Activated naive CD4-positive, alpha-beta T cell treated with anti-CD3 and anti-CD28 coated beads, Interleukin-2, amount 50 U/mL, for 16 hours (primary cell): ENCODE data around the gene ZCCHC4.

ENCODE experiments used
- DNase-seq: peaks from one replicate; pipeline ENCODE4 v3.0.0-alpha.2; 2020

Gene ZCCHC4, protein sequence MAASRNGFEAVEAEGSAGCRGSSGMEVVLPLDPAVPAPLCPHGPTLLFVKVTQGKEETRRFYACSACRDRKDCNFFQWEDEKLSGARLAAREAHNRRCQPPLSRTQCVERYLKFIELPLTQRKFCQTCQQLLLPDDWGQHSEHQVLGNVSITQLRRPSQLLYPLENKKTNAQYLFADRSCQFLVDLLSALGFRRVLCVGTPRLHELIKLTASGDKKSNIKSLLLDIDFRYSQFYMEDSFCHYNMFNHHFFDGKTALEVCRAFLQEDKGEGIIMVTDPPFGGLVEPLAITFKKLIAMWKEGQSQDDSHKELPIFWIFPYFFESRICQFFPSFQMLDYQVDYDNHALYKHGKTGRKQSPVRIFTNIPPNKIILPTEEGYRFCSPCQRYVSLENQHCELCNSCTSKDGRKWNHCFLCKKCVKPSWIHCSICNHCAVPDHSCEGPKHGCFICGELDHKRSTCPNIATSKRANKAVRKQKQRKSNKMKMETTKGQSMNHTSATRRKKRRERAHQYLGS

DNA sequence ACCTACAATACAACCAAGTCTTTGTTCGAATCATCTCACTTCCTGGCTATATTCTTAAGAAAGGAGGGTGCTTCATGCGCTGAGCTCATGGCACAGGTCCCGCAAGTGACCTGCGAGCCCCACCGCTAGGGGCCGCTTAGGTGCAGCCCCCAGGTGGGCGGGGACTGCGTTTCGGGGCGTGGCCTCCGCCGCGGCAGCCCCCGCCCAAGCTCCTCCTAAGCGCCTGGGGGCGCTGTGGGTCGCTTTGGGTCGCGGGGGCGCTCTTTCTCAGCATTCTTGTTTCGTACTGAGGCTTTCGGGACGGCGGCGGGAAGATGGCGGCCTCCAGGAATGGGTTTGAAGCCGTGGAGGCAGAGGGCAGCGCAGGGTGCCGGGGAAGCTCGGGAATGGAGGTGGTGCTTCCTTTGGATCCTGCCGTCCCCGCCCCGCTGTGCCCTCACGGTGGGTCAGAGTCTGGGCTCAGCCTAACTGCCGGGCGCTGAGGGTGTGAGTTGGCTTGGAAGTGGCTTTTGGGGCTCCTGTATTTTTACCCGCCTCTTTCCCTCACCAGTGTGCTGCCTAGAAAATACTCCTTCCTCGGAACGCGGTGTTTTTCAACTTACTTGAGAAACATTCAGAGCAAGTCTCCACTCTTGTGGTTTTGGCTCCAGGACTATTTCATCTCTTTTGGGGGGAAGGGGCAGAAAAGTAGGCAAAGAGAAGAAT lies at the start of gene ZCCHC4:
TSS of gene ZCCHC4 (plus strand) at position 279 of the 705 bp plus-strand sequence. CDS start at position 315, 36 bp downstream.
- peak; percentile 81 for DNase-seq

DNA sequence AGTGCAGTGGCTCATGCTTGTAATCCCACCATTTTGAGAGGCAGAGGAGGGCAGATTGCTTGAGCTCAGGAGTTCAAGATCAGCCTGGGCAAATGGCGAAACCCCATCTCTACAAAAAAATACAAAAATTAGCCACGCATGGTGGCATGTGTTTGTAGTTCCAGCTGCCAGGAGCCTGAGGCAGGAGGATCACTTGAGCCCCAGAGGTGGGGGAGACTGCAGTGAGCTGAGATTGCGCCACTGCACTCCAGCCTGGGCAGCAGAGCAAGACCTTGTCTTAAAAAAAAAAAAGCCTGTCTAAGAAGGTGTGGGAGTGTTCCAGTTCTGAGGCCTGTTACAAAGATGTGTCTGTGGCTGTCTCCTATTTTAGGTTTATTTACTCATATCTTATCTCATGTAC lies 40.7 kb upstream of the ZCCHC4 start:
- no peak for DNase-seq

DNA sequence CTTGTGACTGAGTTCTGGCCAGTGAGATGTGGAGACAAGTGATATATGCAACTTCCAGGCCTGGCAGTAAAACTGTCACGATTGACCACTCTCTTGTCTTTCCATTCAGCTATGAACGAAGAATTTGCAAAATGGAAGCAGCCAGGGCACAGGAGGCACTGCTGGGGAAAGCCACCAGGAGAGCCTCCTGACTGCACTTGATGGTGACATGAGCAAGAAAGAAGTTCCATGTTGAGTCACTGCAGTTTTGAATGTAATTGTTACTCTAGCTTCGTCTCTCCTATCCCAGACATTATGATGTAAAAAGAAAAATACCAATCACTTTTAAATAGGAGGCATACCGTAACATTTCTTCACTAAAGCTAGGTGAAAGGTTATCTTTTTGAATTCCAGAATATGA lies 32.4 kb upstream of the ZCCHC4 start:
- DNase-seq = no peak

DNA sequence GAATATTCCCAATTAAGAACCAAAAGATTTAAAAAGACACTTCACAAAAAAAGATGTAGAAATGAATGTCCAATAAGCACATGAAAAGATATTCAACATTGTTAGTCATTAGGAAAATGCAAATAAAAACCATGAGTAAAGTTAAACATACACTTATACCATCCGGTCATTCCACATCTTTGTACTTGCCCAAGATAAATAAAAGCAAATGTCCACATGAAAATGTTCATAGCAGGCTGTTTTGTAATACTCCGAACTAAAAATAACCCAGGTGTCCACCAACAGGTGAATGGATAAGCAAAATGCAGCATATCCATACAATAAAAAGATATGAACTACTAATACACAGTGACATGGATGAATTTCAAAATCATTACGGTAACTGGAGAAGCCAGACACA lies 28.6 kb upstream of the ZCCHC4 start:
- no peak for DNase-seq

DNA sequence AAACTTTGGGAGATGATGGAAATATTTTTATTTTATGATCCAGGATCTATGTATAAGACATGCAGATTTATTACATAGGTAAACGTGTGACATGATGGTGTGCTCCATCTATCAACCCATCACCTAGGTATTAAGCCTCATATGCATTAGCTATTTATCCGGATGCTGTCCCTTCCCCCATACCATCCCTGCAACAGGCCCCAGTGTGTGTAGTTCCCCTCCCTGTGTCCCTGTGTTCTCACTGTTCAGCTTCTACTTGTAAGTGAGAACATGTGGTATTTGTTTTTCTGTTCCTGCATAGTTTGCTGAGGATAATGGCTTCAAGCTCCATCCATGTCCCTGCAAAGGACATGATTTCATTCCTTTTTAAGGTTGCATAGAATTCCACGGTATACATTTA lies 28.1 kb upstream of the ZCCHC4 start:
- no peak for DNase-seq

DNA sequence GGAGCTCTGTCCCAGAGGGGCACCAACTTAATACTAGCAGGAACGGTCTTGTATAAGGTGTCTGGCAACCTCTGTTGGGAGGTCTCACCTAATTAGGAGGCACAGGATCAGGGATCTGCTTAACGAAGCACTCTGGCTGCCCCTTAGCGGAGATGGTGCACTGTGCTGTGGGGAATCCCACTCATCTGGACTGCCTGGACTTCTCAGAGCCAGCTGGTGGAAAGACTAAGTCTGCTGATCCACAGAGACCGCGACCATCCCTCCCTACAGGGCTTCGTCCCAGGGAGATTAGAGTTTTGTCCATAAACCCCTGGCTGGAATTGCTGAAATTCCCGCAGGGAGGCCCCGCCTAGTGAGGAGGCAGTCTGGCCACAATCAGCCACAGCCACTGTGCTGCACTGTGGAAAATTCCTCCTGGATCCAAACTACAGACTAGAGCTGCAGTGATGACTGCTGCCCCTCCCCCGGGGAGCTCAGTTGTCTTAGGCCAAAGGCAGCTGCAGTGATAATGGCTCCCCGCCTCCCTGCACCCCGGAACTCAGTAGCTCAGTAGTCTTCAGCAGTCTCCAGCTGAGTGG lies 22.0 kb upstream of the ZCCHC4 start:
- no peak for DNase-seq

DNA sequence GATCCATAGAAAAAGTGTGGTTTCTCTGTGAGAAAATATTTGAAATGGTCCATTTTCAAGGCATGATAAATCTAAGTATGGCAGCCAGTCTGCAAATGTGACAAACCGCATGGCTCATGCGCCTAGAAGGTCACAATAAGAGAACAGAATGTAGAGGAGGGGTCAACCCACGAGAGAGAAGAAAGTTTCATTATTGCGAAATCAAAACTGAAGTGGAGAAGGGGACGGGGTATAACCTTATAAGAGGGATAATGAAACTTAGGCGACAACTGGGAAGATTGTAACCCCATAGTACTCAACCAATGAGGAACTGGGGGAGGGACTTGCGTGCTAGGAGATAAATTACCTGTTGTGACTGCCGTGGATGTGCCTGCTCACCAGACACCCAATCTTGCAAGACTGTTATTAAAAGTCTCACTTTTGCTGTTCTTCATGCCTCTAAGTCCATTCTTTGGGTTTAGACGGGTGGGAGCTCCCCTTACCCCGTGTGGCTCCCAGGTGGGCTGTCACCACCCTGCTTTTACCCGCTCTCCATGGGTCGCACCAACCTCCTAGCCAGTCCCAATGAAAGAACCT lies 21.3 kb upstream of the ZCCHC4 start:
- no peak for DNase-seq

DNA sequence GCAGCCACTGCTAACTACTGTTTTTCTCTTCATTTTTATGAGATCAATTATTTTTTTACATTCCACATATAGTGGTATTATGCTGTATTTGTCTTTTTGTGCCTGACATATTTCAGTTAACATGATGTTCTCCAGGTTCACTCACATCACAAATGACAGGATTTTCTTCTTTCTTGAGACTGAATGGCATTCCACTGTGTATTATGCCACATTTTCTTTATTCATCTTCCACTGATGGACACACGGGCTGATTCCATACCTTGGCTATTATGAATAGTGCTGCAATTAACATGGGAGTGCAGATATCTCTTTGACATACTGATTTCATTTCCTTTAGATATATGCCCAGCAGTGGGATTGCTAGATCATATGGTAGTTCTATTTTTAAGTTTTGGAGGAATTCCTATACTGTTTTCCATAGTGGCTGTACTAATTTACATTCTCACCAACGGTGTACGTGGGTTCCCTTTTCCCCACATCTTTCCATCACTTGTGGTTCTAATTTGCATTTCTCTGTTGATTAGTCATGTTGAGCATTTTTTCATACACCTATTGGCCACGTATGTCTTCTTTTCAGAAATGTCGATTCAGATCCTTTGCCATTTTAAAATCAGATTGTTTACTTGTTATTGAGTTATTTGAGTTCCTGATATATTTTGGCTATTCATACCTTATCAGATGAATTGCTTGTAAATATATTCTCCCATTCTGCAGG lies 14.9 kb upstream of the ZCCHC4 start:
- DNase-seq = no peak

DNA sequence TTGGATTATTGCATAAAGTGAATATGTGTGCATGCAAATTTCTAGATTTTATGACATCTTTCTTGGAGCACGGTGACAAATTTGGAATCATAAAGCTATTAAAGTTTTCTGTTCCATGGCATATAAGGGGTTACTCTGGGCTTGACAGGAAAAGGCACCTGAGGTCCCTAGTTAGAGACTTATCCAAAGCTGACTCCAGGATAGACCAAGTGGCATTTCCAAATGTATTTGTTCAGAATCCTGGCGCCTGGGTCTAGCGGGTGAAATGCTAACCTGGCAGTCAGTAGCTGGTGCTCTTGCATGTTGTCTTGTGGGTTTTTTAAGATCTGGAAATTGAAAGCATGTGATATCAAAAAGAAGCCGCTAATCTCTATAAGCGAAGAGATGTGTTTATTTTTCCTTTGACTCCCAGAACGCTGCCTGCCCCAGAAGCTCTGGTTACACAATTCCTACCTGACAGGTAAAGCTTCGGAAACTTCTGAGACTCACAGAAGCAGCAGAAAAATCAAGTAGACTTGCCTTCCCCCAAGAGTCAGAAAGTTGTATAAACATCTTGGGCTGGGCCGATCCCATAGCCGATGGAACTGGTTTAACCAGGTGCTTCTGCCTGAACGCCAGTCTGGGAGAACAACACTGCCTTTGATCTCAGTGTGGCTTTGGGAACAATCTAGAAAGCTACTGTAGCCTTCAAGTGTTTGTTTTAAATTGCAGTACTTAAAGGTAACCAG lies 12.9 kb upstream of the ZCCHC4 start:
- DNase-seq = no peak

DNA sequence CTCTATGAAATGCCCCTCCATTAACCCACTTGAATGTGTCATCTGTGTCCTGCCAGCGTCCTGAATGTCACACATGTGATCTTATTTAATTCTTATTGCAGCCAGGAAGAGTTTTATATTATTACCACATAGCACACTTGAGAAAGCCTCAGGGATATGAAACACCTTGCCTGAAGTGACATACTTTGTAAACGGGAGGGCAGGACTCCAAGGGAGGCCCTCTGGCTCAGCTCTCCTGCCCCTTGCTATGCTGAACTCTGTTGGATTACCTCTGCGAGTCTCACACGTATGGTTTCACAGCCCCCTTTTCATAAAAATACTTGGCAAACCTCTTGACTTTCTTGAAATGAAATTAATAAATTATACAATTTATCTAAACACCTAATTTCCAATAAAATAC lies 11.1 kb upstream of the ZCCHC4 start:
- no peak for DNase-seq

DNA sequence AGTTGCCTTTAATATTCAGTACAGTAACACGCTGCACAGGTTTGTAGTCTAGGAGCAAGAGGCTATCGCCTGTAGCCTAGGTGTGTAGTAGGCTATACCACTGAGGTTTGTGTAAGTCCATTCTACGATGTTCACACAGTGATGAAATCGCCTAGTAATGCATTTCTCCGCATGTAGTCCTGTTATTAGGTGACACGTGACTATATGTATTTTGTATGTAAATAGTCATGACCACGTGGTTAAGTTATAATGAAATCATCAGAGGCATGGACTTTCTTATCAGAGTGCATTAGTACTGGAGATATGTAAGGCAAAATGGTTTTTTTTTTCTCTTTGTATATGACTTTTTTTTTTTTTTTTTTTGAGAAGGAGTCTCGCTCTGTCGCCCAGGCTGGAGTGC lies 9.9 kb upstream of the ZCCHC4 start:
- DNase-seq = no peak

DNA sequence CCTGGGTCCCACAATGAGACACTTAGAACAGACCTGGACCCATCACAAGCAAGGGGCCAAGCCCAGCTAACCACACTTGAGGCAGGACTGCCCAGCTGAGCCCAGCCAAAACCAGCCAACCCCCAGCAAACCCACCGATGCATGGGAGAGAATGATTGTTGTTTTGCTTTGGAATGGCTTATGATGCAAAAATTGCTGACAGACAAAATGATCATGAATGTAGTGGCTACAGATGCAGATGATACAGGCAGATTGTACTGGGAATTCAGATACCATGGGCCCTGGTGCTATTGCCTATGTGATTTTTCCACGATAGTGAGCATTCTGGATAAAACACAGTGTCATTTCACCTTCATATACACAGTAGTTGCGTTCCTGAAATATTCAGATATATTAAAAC lies 9.0 kb upstream of the ZCCHC4 start:
- DNase-seq = no peak

DNA sequence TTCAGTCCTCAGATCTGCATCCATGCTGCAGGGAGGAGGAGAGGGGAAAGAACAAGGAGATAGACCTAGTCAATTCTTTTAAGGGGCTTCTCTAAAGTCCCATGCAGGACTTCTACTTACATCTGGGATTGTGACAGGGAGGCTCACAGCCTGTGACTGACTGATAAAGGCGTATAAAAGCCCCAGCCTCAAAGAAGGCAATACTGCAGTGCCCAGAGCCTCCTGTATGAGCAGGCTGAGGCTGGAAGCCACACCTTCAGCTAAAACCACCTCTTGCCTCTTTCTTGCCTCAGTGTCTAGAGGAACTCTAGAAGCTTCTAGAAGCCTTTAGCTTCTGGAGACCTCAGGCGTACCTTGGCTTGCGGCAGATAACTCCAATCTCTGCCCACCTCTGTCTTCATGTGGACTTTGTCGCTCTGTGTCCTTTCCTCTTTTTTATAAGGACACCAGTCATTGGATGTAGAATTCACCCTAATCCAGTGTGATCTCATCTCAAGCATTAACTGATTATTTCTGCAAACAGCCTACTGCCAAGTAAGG lies 6.0 kb upstream of the ZCCHC4 start:
- no peak for DNase-seq

DNA sequence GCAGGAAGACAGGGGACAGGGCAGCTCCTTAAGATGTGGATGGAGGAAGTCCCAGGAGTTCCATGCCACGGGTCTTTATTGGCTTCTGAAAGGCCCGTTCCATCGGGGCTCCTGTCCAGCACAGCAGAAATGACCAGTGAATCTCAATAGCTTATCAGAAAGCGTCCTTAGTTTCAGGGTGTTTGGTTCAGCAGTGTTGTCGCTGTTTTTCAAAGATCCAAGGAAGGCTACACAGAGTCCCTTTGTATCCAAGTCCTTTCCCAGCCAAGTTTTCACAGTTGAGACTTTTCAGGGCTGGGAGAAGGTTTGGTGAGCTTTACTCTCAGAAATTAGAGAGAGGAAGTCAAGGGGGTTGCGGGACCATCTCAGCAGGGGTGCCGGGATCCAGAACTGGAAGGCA lies 5.0 kb upstream of the ZCCHC4 start:
- DNase-seq = no peak

DNA sequence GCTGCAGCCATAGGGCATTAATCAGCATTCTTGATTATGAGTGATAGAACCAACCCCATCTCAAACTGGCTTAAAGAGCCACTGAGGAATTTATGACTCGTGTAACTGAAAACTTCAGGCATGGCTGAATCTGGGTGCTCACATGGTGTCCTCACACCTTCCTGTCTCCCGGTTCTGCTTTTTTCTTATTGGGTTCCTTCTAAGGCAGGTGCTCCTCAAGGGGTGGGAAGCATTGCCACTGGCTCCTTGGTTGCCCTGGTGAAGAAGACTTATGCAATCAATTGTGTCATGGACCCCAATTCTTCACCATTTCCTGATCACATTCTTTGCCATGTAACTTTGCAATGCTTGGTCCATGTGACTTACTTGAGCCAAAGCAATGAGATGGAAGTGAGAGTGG lies 4.3 kb upstream of the ZCCHC4 start:
- no peak for DNase-seq

DNA sequence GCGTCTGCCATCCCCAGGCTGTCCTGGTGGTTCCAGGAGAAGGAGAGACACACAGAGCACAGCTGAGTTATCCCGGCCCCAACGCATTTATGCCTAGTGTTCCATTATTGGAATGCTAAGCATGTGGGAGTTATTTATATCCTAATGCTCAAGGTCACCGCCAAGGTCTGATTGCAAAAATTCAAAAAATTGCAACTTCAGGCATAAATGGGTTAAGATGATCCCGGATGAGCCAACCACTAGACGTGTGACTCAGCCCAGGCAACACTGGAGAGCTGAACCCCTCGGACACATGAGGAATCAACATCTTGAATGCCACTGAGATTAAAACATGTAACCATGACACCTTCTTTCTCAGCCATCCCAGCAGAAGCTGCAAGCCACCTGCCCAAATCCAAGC lies 3.8 kb upstream of the ZCCHC4 start:
- no peak for DNase-seq

DNA sequence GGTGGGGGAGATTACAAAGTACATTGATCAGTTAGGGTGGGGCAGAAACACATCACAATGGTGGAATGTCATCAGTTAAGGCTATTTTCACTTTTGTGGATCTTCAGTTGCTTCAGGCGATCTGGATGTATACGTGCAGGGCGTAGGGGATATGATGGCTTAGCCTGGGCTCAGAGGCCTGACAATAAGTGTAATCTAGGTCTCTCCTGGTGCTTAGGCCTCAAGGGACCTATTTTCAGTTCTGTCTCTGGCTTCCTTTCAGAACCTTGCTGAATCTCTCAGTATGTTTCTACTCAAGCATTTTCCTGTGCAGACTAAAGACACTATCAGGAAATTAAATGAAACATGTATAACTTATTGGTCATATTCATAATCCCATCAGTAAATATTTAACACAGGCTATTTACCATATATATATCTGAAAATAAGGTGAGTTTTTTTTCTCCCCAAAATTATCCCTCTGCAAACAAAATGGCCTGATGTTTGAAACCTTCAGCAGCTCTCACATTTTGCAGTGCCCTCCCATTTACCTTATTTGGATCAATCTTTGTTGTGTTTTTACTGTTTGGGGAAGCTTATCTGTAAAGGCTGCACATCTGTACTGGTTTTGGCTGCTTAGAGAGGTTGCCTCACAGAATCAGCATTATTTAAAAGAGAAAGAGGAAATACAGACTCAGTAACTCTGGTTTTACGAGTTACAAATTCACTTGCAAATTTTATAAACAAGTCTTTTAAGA lies 2.3 kb upstream of the ZCCHC4 start:
- no peak for DNase-seq

DNA sequence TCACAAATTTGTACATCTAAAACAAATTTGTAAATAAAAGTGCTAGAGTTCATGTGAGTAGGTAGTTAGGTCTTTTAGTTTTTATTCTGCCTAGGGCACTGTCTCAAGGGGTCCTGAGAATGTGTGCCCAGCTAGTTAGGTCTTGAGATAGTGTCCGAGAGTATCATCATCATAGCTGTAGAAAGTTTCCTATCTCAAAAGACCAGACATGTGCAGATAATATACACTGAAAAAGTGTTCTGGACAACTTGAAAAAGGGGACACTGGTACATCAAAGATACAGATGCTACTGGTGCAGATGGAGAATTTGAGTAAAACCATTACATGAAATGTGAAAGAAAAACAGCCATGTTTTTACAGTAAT lies 1.8 kb upstream of the ZCCHC4 start:
- DNase-seq = no peak

DNA sequence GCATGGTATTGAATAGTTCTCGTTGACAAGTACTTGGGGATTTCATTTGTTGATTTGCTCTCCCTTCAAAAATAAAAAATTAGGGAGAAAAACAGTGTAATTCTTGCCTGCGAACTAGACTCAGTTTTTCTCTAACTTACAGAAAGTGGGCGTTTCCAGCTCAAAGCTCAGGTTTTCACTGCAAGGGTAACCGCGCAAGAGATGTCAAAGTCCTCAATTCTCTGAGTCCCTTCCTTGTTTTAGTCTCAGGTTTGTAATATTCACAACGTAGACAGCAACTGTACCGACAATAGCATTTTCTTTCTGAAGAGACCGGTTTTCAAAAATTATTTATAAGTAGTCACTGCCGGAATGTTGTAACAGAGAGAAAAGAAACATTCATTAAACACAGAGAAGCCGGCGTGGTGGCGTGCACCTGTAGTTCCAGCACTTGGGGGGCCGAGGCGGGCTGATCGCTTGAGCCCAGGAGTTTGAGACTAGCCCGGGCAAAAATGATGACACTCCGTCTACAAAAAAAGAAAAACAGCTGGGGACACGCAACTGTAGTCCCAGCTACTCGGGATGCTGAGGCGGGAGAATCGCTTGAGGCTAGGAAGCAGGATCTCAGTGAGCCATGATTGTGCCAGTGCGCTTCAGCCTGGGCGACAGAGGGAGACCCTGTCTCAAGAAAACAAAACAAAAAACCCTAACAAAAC lies 774 bp downstream of the ZCCHC4 start:
- no peak for DNase-seq

DNA sequence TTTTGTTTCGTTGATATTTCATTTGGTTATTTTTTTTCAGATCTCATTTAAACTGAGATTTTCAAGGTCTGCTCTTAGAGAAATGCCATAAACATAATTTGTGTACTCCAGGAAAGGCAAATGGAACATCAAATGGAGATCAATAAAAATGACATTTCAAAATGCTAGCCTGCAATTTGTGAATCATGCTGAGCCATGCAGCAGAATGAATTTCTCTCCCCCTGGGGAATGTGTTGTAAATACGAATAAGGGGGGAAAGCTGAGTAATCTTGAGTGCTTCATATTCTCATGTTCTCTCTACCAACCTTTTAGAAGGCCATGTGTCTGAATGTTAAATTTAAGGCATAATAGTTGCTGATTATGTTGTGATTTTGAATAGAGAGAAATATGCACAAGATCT lies 7.8 kb downstream of the ZCCHC4 start:
- DNase-seq = no peak

DNA sequence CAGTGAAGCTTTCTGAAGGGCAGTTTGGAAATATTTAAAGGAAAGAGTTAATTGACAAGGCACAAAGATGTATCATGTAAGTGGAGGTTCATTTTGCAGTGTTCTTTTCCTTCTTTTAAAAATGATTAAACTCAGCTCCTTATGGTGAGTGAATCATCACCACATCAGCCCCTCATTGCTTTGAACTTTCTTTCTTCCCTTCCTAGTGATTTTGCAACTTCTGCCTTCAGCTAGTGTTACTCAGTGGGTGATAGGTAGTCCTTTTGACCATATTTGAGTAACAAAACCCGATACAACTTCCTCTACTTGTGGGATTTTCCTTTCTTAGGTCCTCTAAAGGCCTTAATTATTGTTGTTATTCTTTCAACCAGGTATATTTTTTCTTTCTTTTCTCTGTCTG lies 8.2 kb downstream of the ZCCHC4 start:
- no peak for DNase-seq
